ENCODE measurements around the gene CLCN1. TPM values are rescaled to one million over a fixed set of nuclear protein-coding genes. Genes with fewer than 3 reads are reported as not detected.
"Not testable (repeated sequence)": the region's sequence is repeated elsewhere in the genome, so short reads cannot be mapped to it uniquely, and the experiment has no call there.

Gene CLCN1
- polyA plus RNA-seq, 3 donors: 0.04 to 0.76 (median 0.11) TPM

DNA sequence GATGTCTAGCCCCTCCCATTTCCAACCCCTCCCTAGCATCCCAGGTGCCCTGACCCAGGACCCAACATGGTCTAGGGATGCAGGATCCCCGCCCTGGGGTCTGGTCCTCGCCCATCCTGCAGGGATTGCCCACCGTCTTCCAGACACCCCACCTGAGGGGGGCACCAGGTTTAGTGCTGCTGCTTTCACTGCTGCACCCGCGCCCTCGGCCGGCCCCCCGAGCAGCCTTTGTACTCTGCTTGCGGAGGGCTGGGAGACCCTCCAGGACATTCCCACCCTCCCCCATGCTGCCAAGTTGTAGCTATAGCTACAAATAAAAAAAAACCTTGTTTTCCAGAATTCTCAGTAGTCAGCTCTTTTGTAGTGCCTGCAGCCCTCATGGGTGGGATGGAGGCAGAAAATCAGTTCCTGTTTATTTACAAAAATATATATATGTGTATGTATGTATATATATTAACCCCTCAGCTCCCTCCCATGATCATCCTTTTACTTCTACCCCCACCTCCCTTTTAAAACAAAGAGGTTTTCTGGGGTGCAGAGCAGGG is 74.9 kb downstream of the CLCN1 start:
- Mint-ChIP-seq H3K4me3 (no peak overlapping the region), H3K36me3 (peaks cover 0 to 48% of the 10 kb centered on the region in 2 donors), H3K4me1 (peaks cover 65% of the 10 kb centered on the region), H3K27me3 (ENCODE audit: low read depth in 3 of 3) (no peaks in the 10 kb centered on the region), H3K9me3 (no peaks in the 10 kb centered on the region), H3K27ac (peak overlapping the region in 4 of 7 donors; percentile 35 to 86 (median 62))
- Histone ChIP-seq H3K9ac (ENCODE audit: insufficient read depth, low read length, poor library complexity, severe bottlenecking) (peak overlapping the region; percentile 15), H3K36me3 (replicated peaks in 1 of 2; ENCODE audit: control insufficient read depth in 1 of 2, insufficient read depth in 2 of 2, low read length in 2 of 2) (peaks cover 57 to 67% of the 10 kb centered on the region in 2 donors), H3K9me3 (replicated peaks in 1 of 2; ENCODE audit: control insufficient read depth in 1 of 2, insufficient read depth in 1 of 2, low read length in 2 of 2) (no peaks in the 10 kb centered on the region), H2AFZ (ENCODE audit: insufficient read depth, low read depth, low read length, poor library complexity, severe bottlenecking) (no peak overlapping the region), H3K4me1 (ENCODE audit: control insufficient read depth in 1 of 2, insufficient read depth in 2 of 2, low read length in 2 of 2) (peaks cover 45 to 82% of the 10 kb centered on the region in 2 donors), H4K20me1 (ENCODE audit: insufficient read depth, low read length) (peaks cover 95% of the 10 kb centered on the region), H3K4me3 (replicated peaks in 1 of 3; ENCODE audit: low read depth in 2 of 3, low read length in 3 of 3) (no peak overlapping the region), H3K27me3 (ENCODE audit: control insufficient read depth in 2 of 2, insufficient read depth in 2 of 2, low read length in 2 of 2) (no peaks in the 10 kb centered on the region), H3K27ac (ENCODE audit: low read depth in 1 of 2, low read length in 2 of 2) (peak overlapping the region in 1 of 2 donors; percentile 13), H3K79me2 (ENCODE audit: insufficient read depth, low read length) (peaks cover 48% of the 10 kb centered on the region), H3K4me2 (replicated peaks; ENCODE audit: extremely low read depth, low read length, poor library complexity, severe bottlenecking) (no peak overlapping the region)
- WGBS (ENCODE audit: insufficient coverage): 95% methylated on average over 3 of the region's 9 CpGs
- no peak for TF ChIP-seq CTCF (IDR thresholded peaks at IDR 0.05)
- intact Hi-C loops (cut with micrococcal nuclease): no loop called here
- DNase-seq: no peak

GRCh38 chr7:143391462-143392404 is 75.8 kb downstream of the CLCN1 start:
- no peak for DNase-seq
- WGBS (ENCODE audit: insufficient coverage): 78% methylated on average over 17 of the region's 24 CpGs
- H3K27me3 ChIP-seq (ENCODE audit: control insufficient read depth in 2 of 2, insufficient read depth in 2 of 2, low read length in 2 of 2): no peaks in the 10 kb centered on the region
- peaks cover 9 to 51% of the 10 kb centered on the region in 2 donors for H3K36me3 Mint-ChIP-seq
- H3K27ac Mint-ChIP-seq: peak overlapping the region in 4 of 7 donors; percentile 26 to 79 (median 60)
- H3K79me2 ChIP-seq (ENCODE audit: insufficient read depth, low read length): peaks cover 39% of the 10 kb centered on the region
- H3K9ac ChIP-seq (ENCODE audit: insufficient read depth, low read length, poor library complexity, severe bottlenecking): peak overlapping the region; percentile 15
- peaks cover 65% of the 10 kb centered on the region for H3K4me1 Mint-ChIP-seq
- H4K20me1 ChIP-seq (ENCODE audit: insufficient read depth, low read length): peaks cover 86% of the 10 kb centered on the region
- no peaks in the 10 kb centered on the region for H3K9me3 ChIP-seq (replicated peaks in 1 of 2; ENCODE audit: control insufficient read depth in 1 of 2, insufficient read depth in 1 of 2, low read length in 2 of 2)
- H3K4me3 ChIP-seq (replicated peaks in 1 of 3; ENCODE audit: low read depth in 2 of 3, low read length in 3 of 3): no peak overlapping the region
- no peak for TF ChIP-seq CTCF (IDR thresholded peaks at IDR 0.05)
- peaks cover 36 to 73% of the 10 kb centered on the region in 2 donors for H3K4me1 ChIP-seq (ENCODE audit: control insufficient read depth in 1 of 2, insufficient read depth in 2 of 2, low read length in 2 of 2)
- H3K27ac ChIP-seq (ENCODE audit: low read depth in 1 of 2, low read length in 2 of 2): peak overlapping the region; percentile 13 to 47
- no peaks in the 10 kb centered on the region for H3K27me3 Mint-ChIP-seq (ENCODE audit: low read depth in 3 of 3)
- peaks cover 56 to 65% of the 10 kb centered on the region in 2 donors for H3K36me3 ChIP-seq (replicated peaks in 1 of 2; ENCODE audit: control insufficient read depth in 1 of 2, insufficient read depth in 2 of 2, low read length in 2 of 2)
- intact Hi-C loops (cut with micrococcal nuclease): no loop called here
- no peak overlapping the region for H2AFZ ChIP-seq (ENCODE audit: insufficient read depth, low read depth, low read length, poor library complexity, severe bottlenecking)
- H3K9me3 Mint-ChIP-seq: no peaks in the 10 kb centered on the region
- H3K4me3 Mint-ChIP-seq: no peak overlapping the region
- H3K4me2 ChIP-seq (replicated peaks; ENCODE audit: extremely low read depth, low read length, poor library complexity, severe bottlenecking): no peak overlapping the region

GRCh38 chr7:143392427-143392826 is 76.5 kb downstream of the CLCN1 start:
- H3K27me3 ChIP-seq (ENCODE audit: control insufficient read depth in 2 of 2, insufficient read depth in 2 of 2, low read length in 2 of 2); H3K4me3 Mint-ChIP-seq; H3K9ac ChIP-seq (ENCODE audit: insufficient read depth, low read length, poor library complexity, severe bottlenecking); H3K9me3 ChIP-seq (replicated peaks in 1 of 2; ENCODE audit: control insufficient read depth in 1 of 2, insufficient read depth in 1 of 2, low read length in 2 of 2); H3K4me2 ChIP-seq (replicated peaks; ENCODE audit: extremely low read depth, low read length, poor library complexity, severe bottlenecking); H3K9me3 Mint-ChIP-seq; intact Hi-C loops (cut with micrococcal nuclease); DNase-seq; H2AFZ ChIP-seq (ENCODE audit: insufficient read depth, low read depth, low read length, poor library complexity, severe bottlenecking); H3K4me3 ChIP-seq (replicated peaks in 1 of 3; ENCODE audit: low read depth in 2 of 3, low read length in 3 of 3); H3K27me3 Mint-ChIP-seq (ENCODE audit: low read depth in 3 of 3): not testable (repeated sequence)
- Mint-ChIP-seq H3K27ac (peak overlapping the region in 1 of 7 donors; percentile 79), H3K36me3 (peaks cover 13 to 52% of the 10 kb centered on the region in 2 donors), H3K4me1 (peaks cover 65% of the 10 kb centered on the region)
- H3K79me2 ChIP-seq (ENCODE audit: insufficient read depth, low read length): peaks cover 32% of the 10 kb centered on the region
- H4K20me1 ChIP-seq (ENCODE audit: insufficient read depth, low read length): peaks cover 79% of the 10 kb centered on the region
- peak overlapping the region in 1 of 2 donors; percentile 47 for H3K27ac ChIP-seq (ENCODE audit: low read depth in 1 of 2, low read length in 2 of 2)
- 92% methylated on average over 5 of the region's 8 CpGs for WGBS (ENCODE audit: insufficient coverage)
- H3K36me3 ChIP-seq (replicated peaks in 1 of 2; ENCODE audit: control insufficient read depth in 1 of 2, insufficient read depth in 2 of 2, low read length in 2 of 2): peaks cover 49 to 59% of the 10 kb centered on the region in 2 donors
- peaks cover 29 to 66% of the 10 kb centered on the region in 2 donors for H3K4me1 ChIP-seq (ENCODE audit: control insufficient read depth in 1 of 2, insufficient read depth in 2 of 2, low read length in 2 of 2)
